IMR-90 (cell line): ENCODE data around the gene ANO10.

Experiments
- BHLHE40 ChIP-seq: fragments of 150-350 bp; IDR thresholded peaks from 2 replicates; pipeline ENCODE4 v1.6.1; 2016; ENCODE audit warnings: mild to moderate bottlenecking, low read depth, low read length
- CTCF ChIP-seq: conservative IDR thresholded peaks from 2 replicates; pipeline ENCODE4 v1.5.1; 2012; ENCODE audit warnings: mild to moderate bottlenecking, low read depth, low read length, improper control_type of control experiment
- MAZ ChIP-seq: IDR thresholded peaks from 2 replicates; pipeline ENCODE4 v1.6.1; 2012; ENCODE audit warnings: low read depth, mild to moderate bottlenecking, low read length, improper control_type of control experiment, moderate library complexity, borderline replicate concordance
- MXI1 ChIP-seq: IDR thresholded peaks from 2 replicates; pipeline ENCODE4 v1.6.1; 2012; ENCODE audit warnings: low read depth, mild to moderate bottlenecking, low read length, moderate library complexity, borderline replicate concordance
- POLR2A ChIP-seq: IDR thresholded peaks from 2 replicates; pipeline ENCODE4 v1.6.1; 2012; ENCODE audit warnings: mild to moderate bottlenecking, low read depth, low read length
- RAD21 ChIP-seq: IDR thresholded peaks from 2 replicates; pipeline ENCODE4 v1.6.1; 2012; ENCODE audit warnings: low read length, improper control_type of control experiment

GRCh38 chr3:43435706-43436105 lies 186.1 kb downstream of the ANO10 start:
- TF ChIP-seq CTCF (no peak), MAZ (no peak), POLR2A (no peak), MXI1 (no peak), RAD21 (no peak), BHLHE40 (no peak)
